Natural killer cell (primary cell): ENCODE data around the gene FBN3. TPM values are rescaled to one million over a fixed set of nuclear protein-coding genes. Genes with fewer than 3 reads are reported as not detected.
"Not testable (repeated sequence)": the region's sequence is repeated elsewhere in the genome, so short reads cannot be mapped to it uniquely, and the experiment has no call there.

Experiments
- ATAC-seq, 3 donors: fragments of 150-1000 bp in 2 of 3; fragments of 200-7000 bp in 1 of 3; cut with Tn5 transposase; 1 replicate in 1 of 3; 2 replicates in 2 of 3; pipeline ENCODE4 v1.10.0; 2021; ENCODE audit warnings: mild to moderate bottlenecking in 2 of 3, moderate library complexity in 2 of 3
- DNase-seq, 2 donors: peaks; one replicate each; pipeline versions ENCODE4 v3.0.0 to v3.0.0-alpha.2; 2013 to 2021; ENCODE audit warnings: mixed read lengths in 1 of 2
- H3K27ac ChIP-seq: one replicate; pipeline ENCODE4 v1.5.1; 2013; ENCODE audit warnings: mild to moderate bottlenecking, low read length
- H3K27me3 ChIP-seq: one replicate; pipeline ENCODE4 v1.6.1; 2013; ENCODE audit warnings: low read length; ENCODE audit not compliant: control insufficient read depth, insufficient read depth
- H3K36me3 ChIP-seq: one replicate; pipeline ENCODE4 v1.6.1; 2013; ENCODE audit warnings: low read length; ENCODE audit not compliant: control insufficient read depth, insufficient read depth
- H3K4me1 ChIP-seq: one replicate; pipeline ENCODE4 v1.6.1; 2013; ENCODE audit warnings: low read length; ENCODE audit not compliant: control insufficient read depth, insufficient read depth
- H3K4me3 ChIP-seq: one replicate; pipeline ENCODE4 v1.5.1; 2013; ENCODE audit warnings: low read length
- H3K9me3 ChIP-seq: one replicate; pipeline ENCODE4 v1.6.1; 2013; ENCODE audit warnings: low read length; ENCODE audit not compliant: control insufficient read depth, insufficient read depth
- H3K27ac Mint-ChIP-seq, 2 donors: one replicate each; pipeline ENCODE4 v1.8.0; 2022; ENCODE audit warnings: mild to moderate bottlenecking in 2 of 2, mixed read lengths in 2 of 2, moderate library complexity in 1 of 2
- H3K27me3 Mint-ChIP-seq, 2 donors: one replicate each; pipeline ENCODE4 v1.8.0; 2022; ENCODE audit warnings: low read depth in 2 of 2, mixed read lengths in 2 of 2
- H3K36me3 Mint-ChIP-seq: one replicate; pipeline ENCODE4 v1.8.0; 2022; ENCODE audit warnings: mixed read lengths
- H3K4me1 Mint-ChIP-seq, 2 donors: one replicate each; pipeline ENCODE4 v1.8.0; 2022; ENCODE audit warnings: mixed read lengths in 2 of 2
- H3K4me3 Mint-ChIP-seq: one replicate; pipeline ENCODE4 v1.8.0; 2022; ENCODE audit warnings: mild to moderate bottlenecking, moderate library complexity, mixed read lengths
- H3K9me3 Mint-ChIP-seq, 2 donors: one replicate each; pipeline ENCODE4 v1.8.0; 2022; ENCODE audit warnings: mixed read lengths in 2 of 2
- CTCF ChIP-seq: fragments of 200-600 bp; IDR thresholded peaks from one replicate; pipeline ENCODE4 v1.8.0; 2022; ENCODE audit warnings: antibody characterized with exemption
- WGBS: methylation state at CpG from one replicate; pipeline ENCODE4 v1.1.7; 2013; ENCODE audit warnings: missing lambda C conversion rate; ENCODE audit not compliant: insufficient coverage; 5-methylcytosine and 5-hydroxymethylcytosine counted together
- intact Hi-C: fragments of 100-400 bp; cut with micrococcal nuclease; formaldehyde crosslinking; loops from one replicate; pipeline ENCODE4 v1.14.2; 2022
- total RNA-seq, 4 donors: library from RNA; stranded (reverse); fragments of 120-200 nt in 1 of 4; gene quantifications; one replicate each; pipeline versions ENCODE4 v1.2.3 to v1.2.4, GENCODE V29; 2013 to 2022

FBN3 gene
- total RNA-seq, 3 donors from 2014 or later (not counting 1 experiment from before 2014, with no cell fraction given): 0.25 TPM; not detected in 2

- WGBS: 97% methylated on average over 7 of the region's 8 CpGs
- Mint-ChIP-seq H3K36me3 (no peaks in the 10 kb centered on the region), H3K27me3 (no peaks in the 10 kb centered on the region), H3K4me1 (no peaks in the 10 kb centered on the region), H3K4me3 (no peak overlapping the region), H3K9me3 (no peaks in the 10 kb centered on the region), H3K27ac (no peak overlapping the region)
- intact Hi-C loops: no loop called here
- no peak for ATAC-seq
- TF ChIP-seq CTCF: no peak
- no peaks in the 10 kb centered on the region for H3K27me3 ChIP-seq
- DNase-seq: no peak
- H3K36me3 ChIP-seq: no peaks in the 10 kb centered on the region
- no peaks in the 10 kb centered on the region for H3K4me1 ChIP-seq
- H3K4me3 ChIP-seq: no peak overlapping the region
- no peaks in the 10 kb centered on the region for H3K9me3 ChIP-seq
- H3K27ac ChIP-seq: no peak overlapping the region
These were observed 118.4 kb downstream of the FBN3 start for GRCh38 chr19:8030960-8031359.

- H3K27me3 Mint-ChIP-seq: no peaks in the 10 kb centered on the region
- ATAC-seq (no peak), DNase-seq (no peak)
- H3K36me3 Mint-ChIP-seq: no peaks in the 10 kb centered on the region
- H3K27me3 ChIP-seq: no peaks in the 10 kb centered on the region
- WGBS: 82% methylated on average over 12 of the region's 12 CpGs
- no peak overlapping the region for H3K4me3 Mint-ChIP-seq
- H3K4me1 ChIP-seq: no peaks in the 10 kb centered on the region
- intact Hi-C loops: no loop called here
- H3K4me3 ChIP-seq: no peak overlapping the region
- no peaks in the 10 kb centered on the region for H3K4me1 Mint-ChIP-seq
- H3K27ac ChIP-seq: no peak overlapping the region
- no peaks in the 10 kb centered on the region for H3K9me3 ChIP-seq
- no peaks in the 10 kb centered on the region for H3K9me3 Mint-ChIP-seq
- H3K27ac Mint-ChIP-seq: no peak overlapping the region
- no peaks in the 10 kb centered on the region for H3K36me3 ChIP-seq
- no peak for TF ChIP-seq CTCF
These were observed 120.4 kb downstream of the FBN3 start for GRCh38 chr19:8028951-8029491.

DNA sequence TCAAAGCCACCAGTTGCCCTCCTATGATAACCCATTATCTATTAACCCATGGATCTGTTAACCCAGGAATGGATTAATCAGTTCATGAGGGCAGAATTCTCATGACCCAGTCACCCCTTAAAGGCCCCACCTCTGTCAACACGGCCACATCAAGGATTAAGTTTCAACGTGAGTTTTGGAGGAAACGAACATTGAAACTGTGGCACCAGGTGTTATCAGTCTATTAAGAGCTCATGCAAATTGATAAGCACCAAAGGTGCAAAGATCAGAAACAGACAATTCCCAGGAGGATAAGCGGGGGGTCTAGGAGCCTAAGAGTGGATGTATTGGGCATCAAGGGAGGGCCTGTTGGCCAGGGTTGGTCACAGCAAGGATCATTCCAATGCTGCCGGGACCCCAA is 124.1 kb downstream of the FBN3 start:
- Histone ChIP-seq H3K36me3 (no peaks in the 10 kb centered on the region), H3K4me1 (no peaks in the 10 kb centered on the region), H3K9me3 (no peaks in the 10 kb centered on the region), H3K27ac (no peak overlapping the region), H3K27me3 (no peaks in the 10 kb centered on the region), H3K4me3 (no peak overlapping the region)
- H3K36me3 Mint-ChIP-seq: no peaks in the 10 kb centered on the region
- intact Hi-C loops: no loop called here
- DNase-seq (no peak), ATAC-seq (no peak)
- H3K27ac Mint-ChIP-seq: no peak overlapping the region
- H3K27me3 Mint-ChIP-seq: no peaks in the 10 kb centered on the region
- H3K9me3 Mint-ChIP-seq: no peaks in the 10 kb centered on the region
- no peaks in the 10 kb centered on the region for H3K4me1 Mint-ChIP-seq
- no peak overlapping the region for H3K4me3 Mint-ChIP-seq
- TF ChIP-seq CTCF: no peak
- 75% methylated on average over 5 of the region's 5 CpGs for WGBS

- H3K27me3 Mint-ChIP-seq, H3K36me3 Mint-ChIP-seq, H3K4me3 Mint-ChIP-seq, H3K9me3 Mint-ChIP-seq, H3K36me3 ChIP-seq, H3K27ac ChIP-seq, ATAC-seq, H3K4me1 ChIP-seq, H3K4me3 ChIP-seq, H3K4me1 Mint-ChIP-seq, H3K27me3 ChIP-seq, intact Hi-C loops, DNase-seq, H3K27ac Mint-ChIP-seq, H3K9me3 ChIP-seq: not testable (repeated sequence)
- 85% methylated on average over 3 of the region's 3 CpGs for WGBS
These were observed 125.1 kb downstream of the FBN3 start for GRCh38 chr19:8024256-8024655.
